ENCODE results near the gene ITFG1.

ITFG1 gene

DNA sequence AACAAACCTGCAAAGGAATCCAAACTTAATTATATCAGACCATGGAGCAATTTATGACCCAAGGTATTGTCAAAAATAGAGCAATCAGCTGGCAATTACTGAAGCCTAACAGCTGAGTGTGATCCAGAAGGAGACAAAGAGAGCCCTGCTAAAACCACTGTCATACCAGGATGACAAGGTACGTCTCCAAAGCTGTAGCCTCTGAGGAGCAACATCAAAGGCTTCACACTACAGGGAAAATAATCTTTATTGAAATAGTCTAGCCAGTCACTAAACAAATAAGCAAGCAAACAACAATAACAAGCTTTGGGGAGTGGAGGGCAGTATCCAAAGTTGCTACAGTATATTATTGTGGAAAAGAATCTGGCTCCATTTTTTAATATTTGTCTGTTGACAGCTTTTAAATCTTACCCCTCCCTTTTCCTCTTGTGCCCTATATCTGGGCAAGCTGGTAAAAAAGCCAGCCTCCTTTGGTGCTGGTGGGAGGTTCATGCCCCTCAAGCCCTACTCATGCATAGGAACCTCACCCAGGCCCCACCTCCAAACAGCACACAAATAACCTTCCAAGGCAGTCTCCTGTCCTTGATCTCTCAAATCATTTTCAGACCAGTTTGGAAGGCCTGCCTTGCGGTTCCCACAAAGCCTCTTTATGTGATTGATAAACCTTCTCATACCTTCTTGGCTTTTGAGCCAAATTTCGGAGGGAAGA lies 73.7 kb downstream of the ITFG1 start:
- DNase-seq (ENCODE audit: low read depth) = no peak
- H3K4me3 ChIP-seq (ENCODE audit: low read depth, low read length) = no peak overlapping the region
- TF ChIP-seq, protein P1, sequence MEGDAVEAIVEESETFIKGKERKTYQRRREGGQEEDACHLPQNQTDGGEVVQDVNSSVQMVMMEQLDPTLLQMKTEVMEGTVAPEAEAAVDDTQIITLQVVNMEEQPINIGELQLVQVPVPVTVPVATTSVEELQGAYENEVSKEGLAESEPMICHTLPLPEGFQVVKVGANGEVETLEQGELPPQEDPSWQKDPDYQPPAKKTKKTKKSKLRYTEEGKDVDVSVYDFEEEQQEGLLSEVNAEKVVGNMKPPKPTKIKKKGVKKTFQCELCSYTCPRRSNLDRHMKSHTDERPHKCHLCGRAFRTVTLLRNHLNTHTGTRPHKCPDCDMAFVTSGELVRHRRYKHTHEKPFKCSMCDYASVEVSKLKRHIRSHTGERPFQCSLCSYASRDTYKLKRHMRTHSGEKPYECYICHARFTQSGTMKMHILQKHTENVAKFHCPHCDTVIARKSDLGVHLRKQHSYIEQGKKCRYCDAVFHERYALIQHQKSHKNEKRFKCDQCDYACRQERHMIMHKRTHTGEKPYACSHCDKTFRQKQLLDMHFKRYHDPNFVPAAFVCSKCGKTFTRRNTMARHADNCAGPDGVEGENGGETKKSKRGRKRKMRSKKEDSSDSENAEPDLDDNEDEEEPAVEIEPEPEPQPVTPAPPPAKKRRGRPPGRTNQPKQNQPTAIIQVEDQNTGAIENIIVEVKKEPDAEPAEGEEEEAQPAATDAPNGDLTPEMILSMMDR (IDR thresholded peaks at IDR 0.05; ENCODE audit: insufficient read depth, low read depth, low read length, missing control alignments) = no peak

DNA sequence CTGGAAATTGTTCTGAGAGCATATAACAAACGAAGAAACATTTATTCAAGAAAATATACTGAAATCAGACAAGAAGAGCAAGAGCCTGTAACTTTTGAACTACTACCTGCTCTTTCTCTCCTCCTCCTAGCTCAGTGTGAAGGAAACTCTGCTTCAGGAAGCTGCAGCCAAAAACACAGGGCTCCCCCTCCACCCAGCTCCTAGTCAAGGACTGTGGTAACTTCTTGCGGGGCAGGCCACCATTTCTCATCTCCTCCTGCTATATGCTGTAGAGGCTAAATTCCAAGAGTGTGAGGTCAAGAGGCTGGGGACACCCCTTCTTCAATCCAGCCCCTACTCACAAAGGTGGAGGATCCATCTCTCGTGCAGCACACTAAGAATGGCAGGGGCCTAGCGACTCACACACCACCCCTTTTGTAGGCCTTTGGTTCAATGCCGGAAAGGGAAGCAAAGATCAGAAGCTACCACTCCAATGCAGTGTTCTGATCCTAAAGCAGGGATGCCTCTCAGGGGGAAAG lies 74.6 kb downstream of the ITFG1 start:
- TF ChIP-seq, protein P1 (IDR thresholded peaks at IDR 0.05; ENCODE audit: insufficient read depth, low read depth, low read length, missing control alignments) = no peak
- DNase-seq (ENCODE audit: low read depth) = no peak
- H3K4me3 ChIP-seq (ENCODE audit: low read depth, low read length) = no peak overlapping the region

DNA sequence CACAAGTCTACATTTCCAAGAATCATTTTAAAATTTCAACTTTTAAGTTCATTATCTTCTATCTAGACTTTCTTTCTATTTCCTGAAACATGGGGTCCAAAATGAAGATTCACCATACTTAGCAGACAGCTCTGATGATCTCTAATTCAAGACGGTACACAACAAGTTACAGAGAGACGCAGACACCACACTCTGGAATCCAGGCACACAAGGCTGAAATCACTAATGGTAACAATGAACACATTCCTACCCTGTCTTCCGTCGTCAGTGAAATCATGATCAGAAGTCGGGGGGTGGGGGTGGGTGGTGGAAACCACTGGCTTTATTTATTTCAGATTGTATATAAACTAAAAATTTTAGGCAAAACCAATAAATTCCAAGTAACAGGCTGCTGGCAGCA lies 78.5 kb downstream of the ITFG1 start:
- DNase-seq (ENCODE audit: low read depth) = no peak
- H3K4me3 ChIP-seq (ENCODE audit: low read depth, low read length) = no peak overlapping the region
- TF ChIP-seq, protein P1 (IDR thresholded peaks at IDR 0.05; ENCODE audit: insufficient read depth, low read depth, low read length, missing control alignments) = no peak

DNA sequence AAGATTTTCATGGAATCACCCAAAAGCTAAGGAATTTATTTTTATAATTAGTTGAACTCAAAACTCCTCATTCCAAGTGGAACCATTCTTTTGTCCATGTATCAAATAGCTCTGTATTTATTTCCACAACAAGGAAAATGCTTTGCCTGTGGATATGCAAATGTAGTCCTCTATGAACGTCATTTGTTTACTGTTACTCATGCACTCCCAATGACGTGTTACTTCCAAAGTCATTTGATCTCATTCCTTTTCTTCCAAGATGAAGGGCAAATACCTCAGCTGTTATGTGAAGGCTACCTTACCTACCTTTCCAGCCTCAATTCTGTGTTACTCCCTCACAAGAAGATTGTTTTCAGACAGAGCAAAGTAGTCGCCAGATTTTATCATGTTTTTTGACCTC lies 83.7 kb downstream of the ITFG1 start:
- TF ChIP-seq, protein P1 (IDR thresholded peaks at IDR 0.05; ENCODE audit: insufficient read depth, low read depth, low read length, missing control alignments) = no peak
- no peak overlapping the region for H3K4me3 ChIP-seq (ENCODE audit: low read depth, low read length)
- DNase-seq (ENCODE audit: low read depth) = no peak

DNA sequence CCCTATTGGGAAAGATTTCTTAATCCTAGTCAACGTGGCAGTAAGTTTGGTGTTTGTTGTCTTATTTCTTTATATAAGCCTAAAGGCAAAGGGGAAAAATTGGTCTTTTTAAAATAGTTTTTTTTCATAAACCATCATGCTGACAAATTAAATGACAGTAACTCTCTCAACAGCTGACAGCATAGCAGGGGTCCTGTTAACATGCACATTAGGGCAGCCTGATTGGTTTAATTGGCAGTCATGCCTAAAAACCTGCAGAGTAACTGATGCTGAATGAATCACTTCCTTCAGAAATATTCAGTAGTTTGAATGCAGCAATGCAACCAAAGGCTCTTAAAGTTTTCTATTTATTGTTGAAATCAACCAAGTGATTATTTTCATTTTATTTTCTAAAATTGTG lies 85.4 kb downstream of the ITFG1 start:
- H3K4me3 ChIP-seq (ENCODE audit: low read depth, low read length) = no peak overlapping the region
- TF ChIP-seq, protein P1 (IDR thresholded peaks at IDR 0.05; ENCODE audit: insufficient read depth, low read depth, low read length, missing control alignments) = no peak
- DNase-seq (ENCODE audit: low read depth) = no peak

DNA sequence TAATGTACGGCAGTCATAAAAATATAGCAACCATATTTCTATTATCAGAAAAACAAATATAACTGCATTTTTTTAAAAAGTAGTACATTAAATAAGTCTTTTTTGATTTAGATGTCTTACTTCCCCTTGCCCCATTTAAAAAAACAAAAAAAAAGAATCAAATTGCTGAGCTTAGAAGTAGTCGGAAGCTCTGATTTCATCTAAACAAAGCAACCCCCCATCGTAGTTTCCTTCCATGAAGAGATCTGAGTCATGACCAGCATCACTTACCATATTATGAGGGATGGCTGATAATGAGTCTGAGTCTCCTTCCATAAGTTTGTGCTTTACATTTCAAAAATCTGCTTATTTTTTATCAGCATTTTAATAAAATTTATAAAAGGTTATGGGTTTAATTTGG lies 86.2 kb downstream of the ITFG1 start:
- TF ChIP-seq, protein P1 (IDR thresholded peaks at IDR 0.05; ENCODE audit: insufficient read depth, low read depth, low read length, missing control alignments) = no peak
- no peak overlapping the region for H3K4me3 ChIP-seq (ENCODE audit: low read depth, low read length)
- no peak for DNase-seq (ENCODE audit: low read depth)

Measured in GM12865 (cell line).